Measurements from ENCODE around the gene PHETA1.
A peak's percentile ranks its signal among the peaks of the same experiment; 100 is the strongest.

PHETA1 gene

GRCh38 chr12:111319600-111320257, 49.2 kb downstream of the PHETA1 start:
- no peak for DNase-seq

- DNase-seq = no peak
These were observed 50.4 kb downstream of the PHETA1 start for GRCh38 chr12:111318450-111318849.

- DNase-seq = no peak
These were observed 52.2 kb downstream of the PHETA1 start for GRCh38 chr12:111316671-111317070.

GRCh38 chr12:111314953-111315539, 53.8 kb downstream of the PHETA1 start:
- DNase-seq = no peak

- DNase-seq = peak; percentile 81
These were observed 55.0 kb downstream of the PHETA1 start for GRCh38 chr12:111313833-111314259.

GRCh38 chr12:111312708-111313107, 56.2 kb downstream of the PHETA1 start:
- DNase-seq = no peak

GRCh38 chr12:111312016-111312415, 56.9 kb downstream of the PHETA1 start:
- DNase-seq = no peak

GRCh38 chr12:111311011-111311410, 57.9 kb downstream of the PHETA1 start:
- DNase-seq = no peak
